ENCODE results near the gene CHEK2.
"Not testable (repeated sequence)": the region's sequence is repeated elsewhere in the genome, so short reads cannot be mapped to it uniquely, and the experiment has no call there.

The CHEK2 gene

GRCh38 chr22:28741785-28742561, at the start of gene CHEK2, which contains the start of gene HSCB:
TSS of gene CHEK2 (minus strand) at chr22:28741820. CDS start at chr22:28734721, 7,099 bp downstream.
TSS of gene HSCB (plus strand) at chr22:28742039. CDS start at chr22:28742096, 57 bp downstream.
- peak; percentile 98 for DNase-seq

DNA sequence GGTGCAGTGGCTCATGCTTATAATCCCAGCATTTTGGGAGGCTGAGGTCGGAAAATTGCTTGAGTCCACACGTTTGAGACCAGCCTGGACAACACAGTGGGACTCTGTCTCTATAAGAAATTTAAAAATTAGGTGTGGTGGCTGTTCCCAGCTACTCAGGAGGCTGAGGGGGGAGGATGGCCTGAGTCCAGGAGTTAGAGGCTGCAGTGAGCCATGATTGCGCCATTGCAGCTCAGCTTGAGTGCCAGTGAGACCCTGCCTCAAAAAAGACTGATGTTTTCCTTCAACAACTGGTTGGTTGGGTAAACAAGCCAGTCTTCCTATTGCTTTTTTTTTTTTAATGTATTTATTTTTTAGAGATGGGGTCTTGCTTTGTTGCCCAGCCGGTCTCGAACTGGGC, 49.5 kb upstream of the CHEK2 start:
- DNase-seq = no peak

GRCh38 chr22:28788601-28789000, 47.0 kb upstream of the CHEK2 start:
- no peak for DNase-seq

DNA sequence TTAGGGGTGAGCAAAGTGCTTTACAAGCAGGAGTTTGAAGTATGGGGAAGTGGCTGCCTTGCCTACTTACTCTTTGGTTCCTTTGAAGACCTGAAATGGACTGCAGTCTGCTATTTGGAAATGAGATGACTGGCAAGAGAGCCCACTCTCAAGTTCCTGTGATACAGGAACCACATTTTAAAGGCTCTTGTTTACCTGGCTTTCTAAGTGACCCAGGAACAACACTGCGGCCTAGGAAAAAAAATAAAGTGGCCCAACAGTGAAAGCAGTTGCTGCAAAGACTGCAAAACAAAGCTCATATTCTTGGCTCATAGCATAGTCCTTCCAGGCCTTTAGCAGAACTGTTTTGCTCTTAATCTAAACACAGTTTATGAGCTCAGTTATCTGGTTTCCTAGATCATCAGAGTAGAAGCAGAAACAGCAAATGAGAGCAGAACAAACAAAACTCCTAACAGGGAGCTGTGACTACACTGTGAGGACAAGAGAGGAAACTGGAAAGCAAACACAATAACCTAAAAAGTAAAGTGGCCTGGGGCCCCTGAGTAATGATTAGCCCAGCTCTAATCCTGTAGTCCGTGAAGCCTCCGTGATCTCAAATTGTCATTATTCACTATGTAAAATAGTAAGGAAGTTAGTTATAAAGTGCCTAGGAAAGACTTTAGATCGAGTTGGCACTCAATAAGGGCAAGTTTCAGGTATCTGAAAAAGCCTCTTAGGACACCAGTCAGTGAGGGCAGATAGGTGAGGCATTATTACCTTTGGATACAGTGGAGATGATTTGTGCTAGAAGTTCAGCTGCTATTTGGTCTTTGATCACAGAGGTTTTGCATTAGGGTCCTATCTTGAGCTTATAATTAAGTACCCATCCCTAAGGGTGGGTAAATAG, 42.4 kb upstream of the CHEK2 start:
- no peak for DNase-seq

DNA sequence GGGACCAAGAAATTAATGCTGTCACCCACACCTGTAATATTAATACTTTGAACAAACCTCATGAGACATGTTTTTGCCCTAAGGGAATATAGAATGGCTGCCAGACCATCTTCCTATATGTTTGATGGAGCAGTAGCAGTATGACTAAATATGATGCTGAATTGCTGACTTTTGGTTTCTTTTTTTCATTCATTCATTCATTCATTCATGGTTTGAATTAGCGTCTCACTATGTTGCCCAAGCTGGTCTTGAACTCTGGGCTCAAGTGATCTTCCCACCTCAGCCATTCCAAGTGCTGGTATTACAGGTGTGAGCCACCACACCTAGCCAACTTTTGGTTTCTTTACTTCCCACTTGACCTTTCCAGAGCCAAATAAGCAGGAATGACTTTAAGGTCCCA, 38.7 kb upstream of the CHEK2 start:
- no peak for DNase-seq

DNA sequence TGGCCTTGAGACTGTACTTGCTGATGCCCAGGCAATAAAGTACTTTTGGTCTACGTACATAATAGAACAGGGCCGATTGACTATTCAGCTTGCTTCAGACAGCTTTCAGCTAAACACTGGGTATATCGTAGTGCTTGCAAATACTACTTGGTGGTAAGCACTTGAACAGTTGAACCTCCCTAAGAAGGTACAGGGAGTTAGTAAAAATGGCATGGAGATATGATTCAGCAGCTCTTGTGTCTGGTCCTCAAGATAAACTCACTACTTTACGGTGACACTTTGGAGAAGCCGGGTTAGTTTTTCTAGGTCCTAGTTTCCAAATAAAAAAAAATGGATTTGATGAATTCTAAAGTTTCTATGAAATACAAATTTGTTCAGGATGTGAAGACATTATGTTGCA, 38.2 kb upstream of the CHEK2 start:
- no peak for DNase-seq

DNA sequence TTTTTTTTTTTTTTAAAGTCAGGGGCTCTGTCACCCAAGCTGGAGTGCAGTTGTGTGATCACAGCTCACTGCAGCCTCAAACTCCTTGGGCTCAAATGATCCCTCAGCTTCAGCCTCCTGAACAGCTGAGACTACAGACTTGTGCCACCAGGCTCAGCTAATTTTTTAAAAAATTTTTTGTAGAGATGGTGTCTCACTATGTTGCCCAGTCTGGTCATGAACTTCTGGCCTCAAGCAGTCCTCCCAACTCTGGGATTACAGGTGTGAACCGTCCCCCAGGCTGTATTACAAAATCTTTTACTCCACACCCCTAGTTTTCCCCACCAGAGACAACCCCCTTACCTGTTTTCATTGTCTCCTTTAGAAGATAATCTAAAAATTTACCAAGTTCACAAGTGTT, 32.8 kb upstream of the CHEK2 start:
- DNase-seq = no peak

DNA sequence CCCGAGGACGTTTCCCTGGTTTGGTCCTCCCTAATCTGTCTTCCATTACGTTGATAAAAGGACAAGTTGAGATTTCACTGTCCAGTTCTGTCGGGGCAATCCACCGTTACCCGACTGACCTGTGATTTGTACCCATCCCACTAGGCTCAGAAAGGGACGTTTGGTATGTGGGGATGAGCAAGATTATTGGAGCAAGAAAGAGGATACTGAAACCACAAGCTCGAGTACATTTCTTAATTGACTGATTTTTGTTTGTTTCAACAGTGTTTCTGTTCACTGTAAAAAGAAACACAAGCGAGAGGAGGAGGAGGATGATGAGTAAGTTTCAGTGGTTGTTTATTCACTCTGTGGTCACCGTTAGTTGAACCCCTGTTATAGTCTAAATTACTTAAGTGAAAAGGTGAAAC, 31.8 kb upstream of the CHEK2 start:
- no peak for DNase-seq

GRCh38 chr22:28772633-28773460, 31.2 kb upstream of the CHEK2 start, which contains the start of gene CCDC117:
TSS of gene CCDC117 (plus strand) at chr22:28772695. CDS start at chr22:28772850, 155 bp downstream.
- DNase-seq = peak; percentile 95

- DNase-seq = no peak
Measured at GRCh38 chr22:28771195-28771791, 29.7 kb upstream of the CHEK2 start.

DNA sequence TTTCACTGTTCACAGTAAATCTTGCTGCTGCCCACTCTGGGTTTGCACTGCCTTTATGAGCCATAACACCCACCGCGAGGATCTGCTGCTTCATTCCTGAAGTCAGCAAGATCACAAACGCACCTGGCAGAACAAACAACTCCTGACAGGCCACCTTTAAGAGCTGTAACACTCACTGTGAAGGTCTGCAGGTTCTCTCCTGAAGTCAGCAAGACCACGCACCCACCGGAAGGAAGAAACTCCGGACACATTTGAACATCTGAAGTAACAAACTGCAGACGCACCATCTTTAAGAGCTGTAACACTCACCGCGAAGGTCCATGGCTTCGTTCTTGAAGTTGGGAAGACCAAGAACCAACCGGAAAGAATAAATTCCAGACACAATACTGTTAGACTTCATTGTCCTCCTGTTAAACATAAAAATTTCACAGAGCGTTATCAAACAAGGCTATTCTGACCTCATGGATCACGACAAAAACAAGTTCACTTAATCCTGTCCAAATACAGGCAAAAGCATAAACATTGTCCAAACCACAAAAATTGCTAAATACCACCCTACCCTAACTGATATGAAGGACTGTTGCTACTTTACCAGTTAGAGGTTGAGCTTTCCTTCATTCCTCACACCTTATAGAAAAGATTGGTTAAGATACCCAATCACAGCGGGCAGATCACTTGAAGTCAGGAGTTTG, 27.9 kb upstream of the CHEK2 start:
- no peak for DNase-seq

DNA sequence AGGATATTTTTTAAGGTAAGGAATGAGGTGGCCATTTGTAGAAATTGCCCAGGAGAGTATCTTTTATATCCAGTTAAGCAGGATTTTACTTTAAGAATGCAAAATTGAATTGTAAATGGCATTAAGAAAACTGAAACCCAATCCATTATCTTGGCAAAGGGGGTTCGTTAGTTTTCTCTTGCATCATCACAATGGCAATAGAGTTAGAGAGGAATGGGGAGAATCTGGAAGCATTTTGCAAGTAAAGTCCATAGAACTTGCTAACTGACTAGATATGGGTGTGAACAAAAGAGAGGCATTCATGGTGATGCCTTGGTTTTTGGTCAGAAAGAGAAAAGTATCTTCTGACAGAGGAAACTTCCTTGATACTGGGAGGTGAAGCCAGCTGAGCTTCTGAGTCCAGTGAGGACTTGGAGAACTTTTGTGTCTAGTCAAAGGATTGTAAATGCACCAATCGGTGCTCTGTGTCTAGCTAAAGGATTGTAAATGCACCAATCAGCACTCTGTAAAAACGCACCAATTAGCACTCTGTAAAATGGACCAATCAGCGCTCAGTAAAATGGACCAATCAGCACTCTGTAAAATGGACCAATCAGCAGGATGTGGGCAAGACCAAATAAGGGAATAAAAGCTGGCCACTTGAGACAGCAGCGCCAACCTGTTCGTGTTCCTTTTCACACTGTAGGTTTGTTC, 27.2 kb upstream of the CHEK2 start:
- DNase-seq = no peak

DNA sequence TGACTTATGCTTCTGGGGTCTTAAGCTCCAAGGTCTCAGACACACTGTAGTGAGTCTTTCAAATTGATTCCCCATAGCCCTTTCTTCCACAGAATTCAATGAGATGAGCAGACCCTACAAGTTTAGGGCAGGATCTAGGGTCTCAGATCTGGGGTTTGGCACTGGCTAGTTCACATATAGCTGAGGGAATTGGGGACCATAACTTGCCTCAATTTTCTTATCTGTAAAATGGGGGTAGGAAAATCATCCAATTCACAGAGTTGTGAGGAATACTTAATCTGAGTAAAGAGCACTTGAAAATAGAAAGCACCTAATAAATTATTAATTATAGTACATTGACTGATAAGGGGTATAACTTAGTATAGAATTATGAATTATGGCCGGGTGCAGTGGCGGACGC, 25.0 kb upstream of the CHEK2 start:
- no peak for DNase-seq

DNA sequence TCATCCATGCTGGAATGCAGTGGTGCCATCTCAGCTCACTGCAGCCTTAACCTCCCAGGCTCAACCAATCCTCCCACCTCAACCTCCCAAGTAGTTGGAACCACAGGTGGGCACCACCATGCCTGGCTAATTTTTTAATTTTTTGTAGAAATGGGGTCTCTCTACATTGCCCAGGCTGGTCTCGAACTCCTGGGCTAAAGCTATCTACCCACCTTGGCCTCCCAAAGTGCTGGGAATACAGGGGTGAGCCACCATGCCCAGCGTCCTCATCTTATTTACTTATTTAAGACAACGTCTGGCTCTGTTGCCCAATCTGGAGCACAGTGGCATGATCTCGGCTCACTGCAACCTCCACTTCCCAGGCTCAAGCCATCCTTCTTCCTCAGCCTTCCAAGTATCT, 20.4 kb upstream of the CHEK2 start:
- DNase-seq = not testable (repeated sequence)

DNA sequence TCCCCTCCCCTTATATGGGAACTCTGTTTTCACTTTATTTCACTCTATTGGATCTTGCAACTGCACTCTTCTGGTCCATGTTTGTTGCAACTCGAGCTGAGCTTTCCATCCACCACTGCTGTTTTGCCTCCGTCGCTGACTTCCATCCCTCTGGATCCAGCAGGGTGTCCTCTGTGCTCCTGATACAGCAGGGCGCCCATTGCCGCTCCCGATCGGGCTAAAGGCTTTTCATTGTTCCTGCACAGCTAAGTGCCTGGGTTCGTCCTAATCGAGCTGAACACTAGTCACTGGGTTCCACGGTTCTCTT, 19.8 kb upstream of the CHEK2 start:
- DNase-seq = no peak

DNA sequence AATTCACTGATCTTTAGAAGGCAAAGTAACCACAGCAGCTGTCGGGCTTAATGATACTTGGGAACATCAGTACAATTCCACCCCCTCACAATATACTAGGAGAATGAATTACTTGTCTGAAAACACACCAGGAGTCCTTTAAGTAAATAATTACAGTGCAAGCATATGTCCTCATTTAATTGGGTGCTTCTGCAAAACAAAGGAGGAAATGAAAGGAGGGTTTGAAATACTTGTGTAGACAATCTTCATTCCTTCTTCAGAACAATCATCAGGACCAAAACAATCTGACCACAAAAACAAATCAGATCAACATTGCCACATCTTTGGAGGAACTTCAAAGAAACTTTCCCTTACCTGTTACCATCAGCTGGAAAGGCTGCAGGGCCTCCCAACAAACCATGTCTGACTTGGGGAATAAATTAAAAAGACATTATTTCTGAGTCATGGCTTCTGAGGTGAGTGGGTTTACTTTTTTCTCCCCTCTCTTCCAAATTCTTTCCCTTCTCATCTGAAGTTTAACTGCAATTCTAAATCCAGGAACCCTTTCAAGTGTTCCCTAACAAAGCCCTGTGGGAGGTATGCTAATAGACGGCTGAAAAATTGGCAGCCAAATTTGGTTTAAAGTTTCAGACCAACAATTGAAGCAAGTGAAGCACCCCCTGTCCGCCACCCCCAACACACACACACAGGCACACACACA, 18.4 kb upstream of the CHEK2 start:
- DNase-seq = no peak

DNA sequence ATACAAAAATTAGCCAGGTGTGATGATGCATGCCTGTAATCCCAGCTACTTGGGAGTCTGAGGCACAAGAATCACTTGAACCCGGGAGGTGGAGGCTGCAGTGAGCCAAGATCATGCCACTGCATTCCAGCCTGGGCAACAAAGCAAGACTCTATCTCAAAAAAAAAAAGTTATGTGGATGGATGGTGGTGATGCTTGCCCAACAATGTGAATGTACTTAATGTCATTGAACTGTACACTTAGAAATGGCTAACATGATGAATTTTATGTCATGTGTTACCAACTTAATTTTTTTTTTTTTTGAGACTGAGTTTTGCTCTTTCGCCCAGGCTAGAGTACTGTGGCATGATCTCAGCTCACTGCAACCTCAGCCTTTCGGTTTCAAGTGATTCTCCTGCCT, 12.9 kb upstream of the CHEK2 start:
- DNase-seq = not testable (repeated sequence)

DNA sequence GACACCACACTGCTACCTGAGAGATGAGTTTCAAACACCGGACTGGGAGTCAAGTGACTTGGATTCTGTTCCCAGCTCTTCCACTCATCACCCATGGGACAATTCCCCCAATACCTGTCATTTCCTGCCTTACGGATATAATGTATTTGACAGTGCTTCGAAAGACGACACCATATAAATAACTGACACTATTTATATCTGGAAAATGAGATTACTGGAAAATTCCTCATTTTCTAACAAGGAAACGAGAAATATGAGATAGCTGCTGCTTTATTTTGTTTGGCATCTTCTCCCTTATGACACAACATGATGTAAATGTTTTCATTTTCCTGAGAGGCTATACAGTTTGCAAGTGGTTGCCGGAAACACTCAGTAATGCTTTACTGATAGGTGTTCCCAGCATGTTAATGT, 8.9 kb upstream of the CHEK2 start:
- DNase-seq = no peak

- DNase-seq = no peak
Measured at GRCh38 chr22:28743852-28744251, 2.2 kb upstream of the CHEK2 start.

DNA sequence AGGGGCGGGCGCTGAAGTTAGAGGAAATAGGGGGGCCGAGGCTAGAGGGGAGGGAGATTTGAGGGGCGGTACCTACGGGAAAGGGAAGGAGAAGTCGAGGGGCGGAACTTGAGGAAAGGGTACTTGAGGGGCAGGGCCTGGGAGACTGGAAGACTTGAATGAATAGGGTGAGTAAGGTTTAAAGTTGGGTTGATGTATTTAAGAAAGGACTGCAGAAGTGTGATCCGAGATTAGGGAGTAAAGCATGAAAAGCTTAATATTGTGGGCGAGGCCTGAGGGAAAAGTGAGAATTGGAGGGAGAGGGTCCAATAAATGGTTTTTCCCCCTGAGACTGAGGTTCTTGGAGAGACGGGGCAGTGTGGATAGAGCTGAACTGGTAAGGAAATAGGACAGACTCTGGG, 942 bp upstream of the CHEK2 start:
- no peak for DNase-seq
